ENCODE results near the gene AKR1C2.

- TF ChIP-seq CTCF (IDR thresholded peaks at IDR 0.05) (no peak), POLR2A (IDR thresholded peaks at IDR 0.05) (no peak)
Measured at GRCh38 chr10:5041471-5042023, 37.9 kb upstream of the AKR1C2 start.
